Endothelial cell of umbilical vein (primary cell): ENCODE results near the gene CD8B2.
"Not testable (repeated sequence)": the region's sequence is repeated elsewhere in the genome, so short reads cannot be mapped to it uniquely, and the experiment has no call there.

Experiments
- EZH2 ChIP-seq: IDR thresholded peaks from 2 replicates; pipeline ENCODE4 v1.6.1; 2012; ENCODE audit warnings: borderline replicate concordance, low read depth, mild to moderate bottlenecking, moderate library complexity, low read length, inconsistent platforms; ENCODE audit not compliant: severe bottlenecking
- POLR2A ChIP-seq: IDR thresholded peaks from 2 replicates; pipeline ENCODE4 v1.6.1; 2012; ENCODE audit warnings: low read depth, mild to moderate bottlenecking, control low read depth, low read length

DNA sequence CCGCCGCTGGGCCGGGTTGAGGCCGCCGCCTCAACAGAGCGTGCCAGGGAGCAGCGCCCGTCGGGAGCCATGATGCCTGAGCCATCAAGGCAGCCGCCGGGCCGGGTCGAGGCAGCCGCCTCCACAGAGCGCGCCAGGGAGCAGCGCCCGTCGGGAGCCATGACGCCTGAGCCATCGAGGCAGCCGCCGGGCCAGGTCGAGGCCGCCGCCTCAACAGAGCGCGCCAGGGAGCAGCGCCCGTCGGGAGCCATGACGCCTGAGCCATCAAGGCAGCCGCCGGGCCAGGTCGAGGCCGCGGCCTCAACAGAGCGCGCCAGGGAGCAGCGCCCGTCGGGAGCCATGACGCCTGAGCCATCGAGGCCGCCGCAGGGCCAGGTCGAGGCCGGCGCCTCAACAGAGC is 19.6 kb upstream of the CD8B2 start:
- TF ChIP-seq EZH2, POLR2A: not testable (repeated sequence)
